Upper lobe of right lung (tissue), 1 donor: Measurements from ENCODE around the gene TMEM123. TPM values are rescaled to one million over a fixed set of nuclear protein-coding genes. Genes with fewer than 3 reads are reported as not detected.

Source experiments
- ATAC-seq: fragments of 200-7000 bp; cut with Tn5 transposase; one replicate; pipeline ENCODE4 v1.9.1; 2020; ENCODE audit warnings: mild to moderate bottlenecking, moderate library complexity
- DNase-seq: peaks from one replicate; pipeline ENCODE4 v3.0.0-alpha.2; 2020
- H3K27ac ChIP-seq: fragments of 200-600 bp; one replicate; pipeline ENCODE4 v1.8.0; 2022
- H3K27me3 ChIP-seq: fragments of 200-600 bp; one replicate; pipeline ENCODE4 v1.8.0; 2022; ENCODE audit warnings: mild to moderate bottlenecking
- H3K36me3 ChIP-seq: fragments of 200-600 bp; one replicate; pipeline ENCODE4 v1.8.0; 2022
- H3K4me1 ChIP-seq: fragments of 200-600 bp; one replicate; pipeline ENCODE4 v1.8.0; 2022
- H3K4me3 ChIP-seq: fragments of 200-600 bp; one replicate; pipeline ENCODE4 v1.8.0; 2022; ENCODE audit warnings: mild to moderate bottlenecking
- H3K9me3 ChIP-seq: fragments of 200-600 bp; one replicate; pipeline ENCODE4 v1.8.0; 2022
- intact Hi-C: fragments of 100-400 bp; cut with DNase I; formaldehyde crosslinking; loops from one replicate; pipeline ENCODE4 v1.11.0; 2022
- total RNA-seq: library from RNA; stranded (reverse); fragmentation: NEBNext Ultra II Directional; extraction: Animal tissue kit (Norgen Biotek cat#: 25700); gene quantifications from one replicate; pipeline ENCODE4 v1.2.1, GENCODE V29; 2021
- TF ChIP-seq, protein P1 (sequence below): fragments of 200-600 bp; IDR thresholded peaks from one replicate; pipeline ENCODE4 v1.8.0; 2022; ENCODE audit warnings: antibody characterized with exemption
- donor health status: DM: no; HTN: yes; CAD: no; lungs with severe emphysema.

The TMEM123 gene
- total RNA-seq, 1 donor from 2014 or later = 203 TPM

- Histone ChIP-seq H3K9me3 (no peaks in the 10 kb centered on the region), H3K4me3 (no peak overlapping the region), H3K27ac (no peak overlapping the region), H3K27me3 (no peaks in the 10 kb centered on the region), H3K36me3 (no peaks in the 10 kb centered on the region), H3K4me1 (peaks cover 24% of the 10 kb centered on the region)
- TF ChIP-seq, protein P1, sequence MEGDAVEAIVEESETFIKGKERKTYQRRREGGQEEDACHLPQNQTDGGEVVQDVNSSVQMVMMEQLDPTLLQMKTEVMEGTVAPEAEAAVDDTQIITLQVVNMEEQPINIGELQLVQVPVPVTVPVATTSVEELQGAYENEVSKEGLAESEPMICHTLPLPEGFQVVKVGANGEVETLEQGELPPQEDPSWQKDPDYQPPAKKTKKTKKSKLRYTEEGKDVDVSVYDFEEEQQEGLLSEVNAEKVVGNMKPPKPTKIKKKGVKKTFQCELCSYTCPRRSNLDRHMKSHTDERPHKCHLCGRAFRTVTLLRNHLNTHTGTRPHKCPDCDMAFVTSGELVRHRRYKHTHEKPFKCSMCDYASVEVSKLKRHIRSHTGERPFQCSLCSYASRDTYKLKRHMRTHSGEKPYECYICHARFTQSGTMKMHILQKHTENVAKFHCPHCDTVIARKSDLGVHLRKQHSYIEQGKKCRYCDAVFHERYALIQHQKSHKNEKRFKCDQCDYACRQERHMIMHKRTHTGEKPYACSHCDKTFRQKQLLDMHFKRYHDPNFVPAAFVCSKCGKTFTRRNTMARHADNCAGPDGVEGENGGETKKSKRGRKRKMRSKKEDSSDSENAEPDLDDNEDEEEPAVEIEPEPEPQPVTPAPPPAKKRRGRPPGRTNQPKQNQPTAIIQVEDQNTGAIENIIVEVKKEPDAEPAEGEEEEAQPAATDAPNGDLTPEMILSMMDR = no peak
- ATAC-seq (peak; percentile 71), DNase-seq (no peak)
- intact Hi-C loops = no loop called here
Observed at GRCh38 chr11:102467080-102467708, 14.6 kb upstream of the TMEM123 start.

DNA sequence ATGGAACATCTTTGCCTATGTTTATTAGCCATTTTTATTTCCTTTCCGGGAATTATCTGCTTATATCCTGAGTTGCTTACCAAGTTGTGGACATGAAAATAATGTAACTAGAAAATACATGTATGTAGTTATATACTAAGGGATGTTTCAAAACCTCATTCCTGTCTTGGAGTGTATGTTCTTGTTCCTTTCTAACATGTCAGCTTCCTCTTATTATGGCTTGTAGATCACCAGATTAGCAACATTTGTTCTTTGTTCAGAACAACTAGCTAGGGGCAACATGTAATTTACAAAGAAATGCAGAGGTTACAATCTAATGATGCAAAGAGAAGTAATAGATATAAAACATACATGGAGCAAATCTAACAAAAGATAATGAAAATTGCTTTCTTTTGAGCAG is 13.1 kb upstream of the TMEM123 start:
- intact Hi-C loops = no loop called here
- Histone ChIP-seq H3K9me3 (no peaks in the 10 kb centered on the region), H3K36me3 (no peaks in the 10 kb centered on the region), H3K4me3 (no peak overlapping the region), H3K27ac (no peak overlapping the region), H3K27me3 (no peaks in the 10 kb centered on the region), H3K4me1 (peaks cover 24% of the 10 kb centered on the region)
- ATAC-seq (no peak), DNase-seq (no peak)
- TF ChIP-seq, protein P1 = no peak

DNA sequence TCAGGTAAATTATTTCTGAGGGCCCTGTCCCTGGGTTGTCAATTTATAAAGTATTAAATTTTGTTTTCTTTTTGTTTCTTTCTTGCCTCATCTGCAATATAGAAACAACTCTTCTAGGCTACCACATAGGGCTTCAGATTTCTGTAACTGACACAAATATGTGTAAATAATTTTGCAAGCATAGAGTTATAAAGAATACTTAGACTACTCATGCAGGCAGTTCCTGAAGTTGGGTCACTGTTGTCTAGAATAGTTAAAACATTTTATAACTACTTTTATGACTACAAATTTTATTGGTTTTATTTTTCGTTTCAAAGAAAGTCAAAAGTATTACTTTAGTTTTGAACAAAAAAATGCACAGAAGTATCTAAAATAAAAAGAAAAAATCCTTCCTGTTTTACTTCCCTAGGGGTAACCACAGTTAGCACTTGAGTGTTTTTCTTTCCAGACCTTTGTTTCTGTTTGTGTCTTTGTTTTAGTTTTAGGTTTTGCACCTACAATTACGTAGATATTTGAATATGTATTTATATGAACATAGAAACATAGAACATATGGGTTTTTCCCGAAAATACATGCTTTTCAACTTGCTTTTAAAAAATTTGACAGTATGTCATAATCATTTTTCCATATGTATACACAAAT is 12.4 kb upstream of the TMEM123 start:
- Histone ChIP-seq H3K27ac (no peak overlapping the region), H3K27me3 (no peaks in the 10 kb centered on the region), H3K4me1 (peaks cover 24% of the 10 kb centered on the region), H3K36me3 (no peaks in the 10 kb centered on the region), H3K9me3 (no peaks in the 10 kb centered on the region), H3K4me3 (no peak overlapping the region)
- intact Hi-C loops = no loop called here
- ATAC-seq (no peak), DNase-seq (no peak)
- TF ChIP-seq, protein P1 = no peak

DNA sequence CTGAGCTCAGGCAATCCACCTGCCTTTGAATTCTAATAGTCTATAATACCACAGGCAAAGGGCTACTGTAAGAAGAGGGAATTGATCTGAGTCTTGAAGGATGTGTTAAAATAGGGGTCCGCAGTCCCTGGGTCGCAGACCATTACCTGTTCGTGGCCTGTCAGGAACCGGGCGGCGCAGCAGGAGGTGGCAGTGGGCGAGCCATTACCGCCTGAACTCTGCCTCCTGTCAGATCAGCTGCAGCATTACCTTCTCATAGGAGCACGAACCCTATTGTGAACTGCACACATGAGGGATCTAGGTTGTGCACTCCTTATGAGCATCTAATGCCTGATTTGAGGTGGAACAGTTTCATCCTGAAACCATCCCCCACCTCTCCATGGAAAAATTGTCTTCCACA is 11.5 kb upstream of the TMEM123 start:
- ATAC-seq (no peak), DNase-seq (no peak)
- Histone ChIP-seq H3K4me3 (no peak overlapping the region), H3K9me3 (no peaks in the 10 kb centered on the region), H3K27me3 (no peaks in the 10 kb centered on the region), H3K27ac (no peak overlapping the region), H3K36me3 (no peaks in the 10 kb centered on the region), H3K4me1 (peaks cover 20% of the 10 kb centered on the region)
- intact Hi-C loops = no loop called here
- TF ChIP-seq, protein P1 = no peak

GRCh38 chr11:102462610-102463009 is 10.0 kb upstream of the TMEM123 start:
- no peak overlapping the region for H3K27ac ChIP-seq
- H3K4me1 ChIP-seq = peaks cover 14% of the 10 kb centered on the region
- TF ChIP-seq, protein P1 = no peak
- ATAC-seq = no peak
- no peaks in the 10 kb centered on the region for H3K36me3 ChIP-seq
- H3K4me3 ChIP-seq = no peak overlapping the region
- no peak for DNase-seq
- no peaks in the 10 kb centered on the region for H3K9me3 ChIP-seq
- no peaks in the 10 kb centered on the region for H3K27me3 ChIP-seq
- intact Hi-C loops = no loop called here
